ENCODE data around the gene TTLL3. TPM values are rescaled to one million over a fixed set of nuclear protein-coding genes. Genes with fewer than 3 reads are reported as not detected.
A peak's percentile ranks its signal among the peaks of the same experiment; 100 is the strongest.

TTLL3 gene
- total RNA-seq, 4 donors from 2014 or later = 39.0 to 64.6 (median 56.9) TPM

- Histone ChIP-seq H3K9me3 (no peaks in the 10 kb centered on the region), H3K36me3 (no peaks in the 10 kb centered on the region), H3K4me3 (replicated peaks in 1 of 3) (no peak overlapping the region), H3K27me3 (no peaks in the 10 kb centered on the region), H3K4me1 (peaks cover 22 to 45% of the 10 kb centered on the region in 2 donors), H3K27ac (no peak overlapping the region)
- WGBS, 2 donors = 76 to 80% methylated on average over 4 of the region's 4 CpGs
- peak; percentile 18 to 25 for DNase-seq
- intact Hi-C loops (cut with DNase I) = no loop called here
- no peak for TF ChIP-seq CTCF (IDR thresholded peaks at IDR 0.05)
- no peak for TF ChIP-seq POLR2A (IDR thresholded peaks at IDR 0.05)
Measured at GRCh38 chr3:9765865-9766264, 44.2 kb upstream of the TTLL3 start.

GRCh38 chr3:9767418-9767817 lies 42.6 kb upstream of the TTLL3 start:
- Histone ChIP-seq H3K4me1 (peaks cover 22 to 47% of the 10 kb centered on the region in 2 donors), H3K27me3 (no peaks in the 10 kb centered on the region), H3K27ac (peak overlapping the region in 2 of 3 donors; percentile 23 to 44), H3K9me3 (no peaks in the 10 kb centered on the region), H3K36me3 (no peaks in the 10 kb centered on the region), H3K4me3 (replicated peaks in 1 of 3) (no peak overlapping the region)
- TF ChIP-seq POLR2A (IDR thresholded peaks at IDR 0.05) (no peak), CTCF (IDR thresholded peaks at IDR 0.05) (no peak)
- WGBS, 2 donors = 86 to 89% methylated on average over 7 of the region's 7 CpGs
- intact Hi-C loops (cut with DNase I) = no loop called here
- DNase-seq = peak in 1 of 2 donors; percentile 8

- TF ChIP-seq CTCF (IDR thresholded peaks at IDR 0.05) = no peak
- TF ChIP-seq POLR2A (IDR thresholded peaks at IDR 0.05) = no peak
- no peak for DNase-seq
- intact Hi-C loops (cut with DNase I) = no loop called here
- H3K27me3 ChIP-seq = no peaks in the 10 kb centered on the region
- H3K4me1 ChIP-seq = peaks cover 22 to 47% of the 10 kb centered on the region in 2 donors
- H3K4me3 ChIP-seq (replicated peaks in 1 of 3) = no peak overlapping the region
- H3K36me3 ChIP-seq = no peaks in the 10 kb centered on the region
- 78 to 83% methylated on average over 6 of the region's 6 CpGs for WGBS, 2 donors
- peak overlapping the region in 2 of 3 donors; percentile 8 to 91 for H3K27ac ChIP-seq
- H3K9me3 ChIP-seq = no peaks in the 10 kb centered on the region
Measured at GRCh38 chr3:9768141-9768775, 41.8 kb upstream of the TTLL3 start.

GRCh38 chr3:9769012-9769411 lies 41.0 kb upstream of the TTLL3 start:
- H3K27ac ChIP-seq = peak overlapping the region; percentile 78 to 91 (median 83)
- TF ChIP-seq CTCF (IDR thresholded peaks at IDR 0.05) (no peak), POLR2A (IDR thresholded peaks at IDR 0.05) (no peak)
- intact Hi-C loops (cut with DNase I) = no loop called here
- no peak for DNase-seq
- H3K9me3 ChIP-seq = no peaks in the 10 kb centered on the region
- WGBS, 2 donors = 68 to 74% methylated on average over 5 of the region's 5 CpGs
- H3K4me3 ChIP-seq (replicated peaks in 1 of 3) = peak overlapping the region in 2 of 3 donors; percentile 66 to 74
- H3K4me1 ChIP-seq = peaks cover 22 to 47% of the 10 kb centered on the region in 2 donors
- no peaks in the 10 kb centered on the region for H3K27me3 ChIP-seq
- no peaks in the 10 kb centered on the region for H3K36me3 ChIP-seq

- Histone ChIP-seq H3K4me1 (peaks cover 22 to 47% of the 10 kb centered on the region in 2 donors), H3K4me3 (replicated peaks in 1 of 3) (peak within 1 kb of the TSS; percentile 65 to 74 (median 66)), H3K27me3 (no peaks in the 10 kb centered on the region), H3K36me3 (no peaks in the 10 kb centered on the region), H3K9me3 (no peaks in the 10 kb centered on the region), H3K27ac (peak within 1 kb of the TSS; percentile 78 to 91 (median 83))
- DNase-seq = peak; percentile 87 to 88
- TF ChIP-seq POLR2A (IDR thresholded peaks at IDR 0.05) = peak in 1 of 2 donors; percentile 86
- no peak for TF ChIP-seq CTCF (IDR thresholded peaks at IDR 0.05)
- intact Hi-C loops (cut with DNase I) = no loop called here
- WGBS, 2 donors = 8 to 10% methylated on average over 16 to 19 of the region's 49 CpGs
Measured at GRCh38 chr3:9769426-9770275, 40.4 kb upstream of the TTLL3 start, which contains the start of gene CAMK1. Gene CAMK1, minus strand, starts transcription at chr3:9769947. Its CDS starts 2,198 bp downstream, at chr3:9767749.
